T-helper 1 cell (primary cell): ENCODE results near the gene SLC35G4.
"Not testable (repeated sequence)": the region's sequence is repeated elsewhere in the genome, so short reads cannot be mapped to it uniquely, and the experiment has no call there.

Experiments used
- DNase-seq, 5 donors: peaks; one replicate each; pipeline ENCODE4 v3.0.0-alpha.2; 2012 to 2020

SLC35G4 gene

GRCh38 chr18:11614042-11614441 lies 4.6 kb downstream of the SLC35G4 start:
- not testable (repeated sequence) for DNase-seq

GRCh38 chr18:11614981-11615380 lies 5.6 kb downstream of the SLC35G4 start:
- not testable (repeated sequence) for DNase-seq

- not testable (repeated sequence) for DNase-seq
These were observed 37.9 kb downstream of the SLC35G4 start for GRCh38 chr18:11647310-11647709.

GRCh38 chr18:11647804-11648203 lies 38.4 kb downstream of the SLC35G4 start:
- not testable (repeated sequence) for DNase-seq

- no peak for DNase-seq
These were observed 40.4 kb downstream of the SLC35G4 start for GRCh38 chr18:11649839-11650238.

- no peak for DNase-seq
These were observed 42.5 kb downstream of the SLC35G4 start for GRCh38 chr18:11651899-11652298.

GRCh38 chr18:11653521-11653920 lies 44.1 kb downstream of the SLC35G4 start:
- no peak for DNase-seq

GRCh38 chr18:11654736-11655605 lies 45.6 kb downstream of the SLC35G4 start:
- DNase-seq: peak in 3 of 5 donors; percentile 8 to 15 (median 11)

- no peak for DNase-seq
These were observed 46.2 kb downstream of the SLC35G4 start for GRCh38 chr18:11655606-11655932.

- DNase-seq: no peak
These were observed 47.8 kb downstream of the SLC35G4 start for GRCh38 chr18:11657152-11657551.

GRCh38 chr18:11657554-11657953 lies 48.2 kb downstream of the SLC35G4 start:
- no peak for DNase-seq

GRCh38 chr18:11658019-11658418 lies 48.6 kb downstream of the SLC35G4 start:
- DNase-seq: no peak

GRCh38 chr18:11658989-11659388 lies 49.6 kb downstream of the SLC35G4 start:
- no peak for DNase-seq
